Measurements from ENCODE around the gene ATOX1. TPM values are rescaled to one million over a fixed set of nuclear protein-coding genes. Genes with fewer than 3 reads are reported as not detected.

Gene ATOX1
- total and polyA plus RNA-seq, 9 of the 15 experiments (the other 6 are each of a cell fraction or from before 2014, with no cell fraction given), result 59.2 to 318 (median 86.2) TPM

DNA sequence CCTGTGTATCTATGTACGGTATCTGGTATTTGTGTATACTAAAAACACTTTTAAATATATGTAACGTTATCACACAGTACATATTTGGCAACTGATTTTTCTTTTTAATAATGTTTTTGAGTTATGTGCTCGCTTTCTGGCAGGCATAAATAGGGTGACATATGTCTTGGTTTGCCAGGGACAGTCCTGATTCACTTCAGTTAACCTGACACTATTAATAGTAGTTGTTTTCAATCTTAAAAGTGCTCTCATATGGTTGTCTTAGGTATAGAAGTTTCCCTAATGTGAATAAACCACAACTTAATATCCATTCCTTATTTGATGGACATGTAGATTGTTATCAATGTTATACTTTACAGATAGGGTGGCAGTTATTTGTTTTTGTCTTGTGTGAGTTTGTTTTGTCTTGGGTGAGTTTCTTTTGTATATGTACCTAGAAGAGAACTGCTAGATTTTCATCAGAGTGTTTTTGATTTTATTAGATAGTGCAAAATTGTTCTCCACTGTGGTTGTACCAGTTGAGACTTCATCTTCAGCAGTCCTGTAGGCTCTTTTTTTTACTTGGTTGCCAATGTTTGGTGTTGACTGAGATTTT lies 21.2 kb upstream of the ATOX1 start:
- in situ Hi-C loops (cut with MboI) (no loop called here), intact Hi-C loops (cut with micrococcal nuclease) (loop anchor here (1.0 kb wide), 1 partner anchor 7 kb away; no protein-coding TSS in a partner anchor)
- Histone ChIP-seq H3K9me1 (ENCODE audit: control insufficient read depth, insufficient read depth, low read length) (no peaks in the 10 kb centered on the region), H3K27ac (ENCODE audit: extremely low read depth, low read depth, low read length) (no peak overlapping the region), H4K20me1 (replicated peaks; ENCODE audit: control insufficient read depth, insufficient read depth, low read length) (peaks cover 52% of the 10 kb centered on the region), H3K4me3 (no peak overlapping the region), H3K9ac (ENCODE audit: insufficient read depth in 1 of 2, low read depth in 2 of 2, low read length in 2 of 2) (no peak overlapping the region), H3K9me3 (replicated peaks; ENCODE audit: control insufficient read depth, insufficient read depth, low read depth, low read length) (no peaks in the 10 kb centered on the region), H3K79me2 (ENCODE audit: control insufficient read depth, insufficient read depth, low read length) (peaks cover 100% of the 10 kb centered on the region), H3K36me3 (ENCODE audit: control insufficient read depth, insufficient read depth, low read length) (peaks cover 73% of the 10 kb centered on the region), H2AFZ (ENCODE audit: low read depth, low read length) (no peak overlapping the region), H3K27me3 (ENCODE audit: control insufficient read depth in 2 of 2, insufficient read depth in 2 of 2, low read length in 2 of 2) (no peaks in the 10 kb centered on the region), H3K4me1 (replicated peaks in 1 of 2; ENCODE audit: control insufficient read depth in 2 of 2, insufficient read depth in 2 of 2, low read length in 2 of 2) (peaks cover 3 to 32% of the 10 kb centered on the region in 2 experiments), H3K4me2 (ENCODE audit: insufficient read depth, low read length) (no peak overlapping the region; the same call in 1 of the 2 replicates)
- FAIRE-seq (no peak), ATAC-seq (no peak), DNase-seq (ENCODE audit: extremely low read depth in 1 of 4, low spot score in 3 of 4) (no peak)
- POLR2A ChIA-PET, result interaction anchor here (0.8 to 1.6 kb wide), 2 partner anchors 9 to 22 kb away, joined by 4 read pairs; no protein-coding TSS in a partner anchor
- CTCF ChIA-PET (ENCODE audit: low intra/inter-chr PET ratio), result no interaction called here
- BruUV-seq (replicated peaks), result no TSS peak
- TF ChIP-seq, protein P1, sequence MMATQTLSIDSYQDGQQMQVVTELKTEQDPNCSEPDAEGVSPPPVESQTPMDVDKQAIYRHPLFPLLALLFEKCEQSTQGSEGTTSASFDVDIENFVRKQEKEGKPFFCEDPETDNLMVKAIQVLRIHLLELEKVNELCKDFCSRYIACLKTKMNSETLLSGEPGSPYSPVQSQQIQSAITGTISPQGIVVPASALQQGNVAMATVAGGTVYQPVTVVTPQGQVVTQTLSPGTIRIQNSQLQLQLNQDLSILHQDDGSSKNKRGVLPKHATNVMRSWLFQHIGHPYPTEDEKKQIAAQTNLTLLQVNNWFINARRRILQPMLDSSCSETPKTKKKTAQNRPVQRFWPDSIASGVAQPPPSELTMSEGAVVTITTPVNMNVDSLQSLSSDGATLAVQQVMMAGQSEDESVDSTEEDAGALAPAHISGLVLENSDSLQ (IDR thresholded peaks at IDR 0.05), result peak; percentile 62
- no peak for TF ChIP-seq CTBP1 (IDR thresholded peaks at IDR 0.05; ENCODE audit: borderline replicate concordance)
- 65% methylated on average over 3 of the region's 3 CpGs for WGBS (ENCODE audit: insufficient coverage, low coverage, missing lambda C conversion rate)

DNA sequence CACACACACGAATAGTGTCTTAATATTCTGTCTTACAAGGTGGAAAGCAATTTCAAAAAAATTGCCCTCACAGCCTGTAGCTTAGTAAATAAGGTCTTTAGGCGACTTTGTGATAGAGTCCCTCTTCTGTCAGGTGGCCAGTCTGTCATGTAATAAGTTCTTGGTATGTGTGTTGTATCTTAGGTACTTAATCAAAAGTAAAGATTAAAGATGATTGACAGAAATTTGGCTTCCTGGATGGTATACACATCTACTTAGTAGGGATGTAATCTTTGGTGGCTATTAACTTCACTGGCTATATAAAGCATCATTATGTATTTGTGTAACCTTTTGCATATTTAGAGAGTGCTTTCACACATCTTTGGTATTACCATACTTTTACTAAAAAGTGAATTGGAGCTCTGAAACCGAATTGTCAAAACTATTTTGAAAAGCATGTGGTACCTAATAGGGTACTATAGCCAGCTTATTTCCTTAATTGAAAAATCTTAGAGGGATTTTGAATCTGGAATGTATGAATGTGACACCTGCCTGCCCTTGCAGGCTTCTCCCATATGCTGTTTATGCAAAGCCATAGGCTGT lies 16.7 kb upstream of the ATOX1 start:
- in situ Hi-C loops (cut with MboI) (no loop called here), intact Hi-C loops (cut with micrococcal nuclease) (no loop called here)
- Histone ChIP-seq H3K4me1 (replicated peaks in 1 of 2; ENCODE audit: control insufficient read depth in 2 of 2, insufficient read depth in 2 of 2, low read length in 2 of 2) (peaks cover 12 to 24% of the 10 kb centered on the region in 2 experiments), H3K27me3 (ENCODE audit: control insufficient read depth in 2 of 2, insufficient read depth in 2 of 2, low read length in 2 of 2) (no peaks in the 10 kb centered on the region), H3K27ac (ENCODE audit: extremely low read depth, low read depth, low read length) (no peak overlapping the region), H3K4me2 (ENCODE audit: insufficient read depth, low read length) (peak overlapping the region; percentile 29; the same call in 1 of the 2 replicates), H3K9me3 (replicated peaks; ENCODE audit: control insufficient read depth, insufficient read depth, low read depth, low read length) (no peaks in the 10 kb centered on the region), H3K79me2 (ENCODE audit: control insufficient read depth, insufficient read depth, low read length) (peaks cover 90% of the 10 kb centered on the region), H4K20me1 (replicated peaks; ENCODE audit: control insufficient read depth, insufficient read depth, low read length) (peaks cover 65% of the 10 kb centered on the region), H3K9me1 (ENCODE audit: control insufficient read depth, insufficient read depth, low read length) (no peaks in the 10 kb centered on the region), H3K9ac (ENCODE audit: insufficient read depth in 1 of 2, low read depth in 2 of 2, low read length in 2 of 2) (peak overlapping the region in 1 of 2 experiments; percentile 94; a peak in 1 of 4 replicates), H3K4me3 (peak overlapping the region; percentile 90; the same call in 1 of the 2 replicates), H3K36me3 (ENCODE audit: control insufficient read depth, insufficient read depth, low read length) (peaks cover 76% of the 10 kb centered on the region), H2AFZ (ENCODE audit: low read depth, low read length) (no peak overlapping the region)
- WGBS (ENCODE audit: insufficient coverage, low coverage, missing lambda C conversion rate), result 7% methylated on average over 3 of the region's 3 CpGs
- DNase-seq (ENCODE audit: extremely low read depth in 1 of 4, low spot score in 3 of 4), result no peak
- no peak for FAIRE-seq
- BruUV-seq (replicated peaks), result no TSS peak
- ChIA-PET POLR2A (interaction anchor here (1.7 to 2.6 kb wide), 2 partner anchors 9 to 19 kb away, joined by 7 to 13 read pairs; no protein-coding TSS in a partner anchor), CTCF (ENCODE audit: low intra/inter-chr PET ratio) (no interaction called here)
- no peak for TF ChIP-seq ZFPM2 (CRISPR knock-in tag; IDR thresholded peaks at IDR 0.05)
- TF ChIP-seq, protein P1 (IDR thresholded peaks at IDR 0.05), result peak; percentile 53
- peak; percentile 25 for TF ChIP-seq MEIS2 (IDR thresholded peaks at IDR 0.05; ENCODE audit: partially characterized antibody)
- no peak for ATAC-seq
